Lower leg skin (tissue), 3 donors: ENCODE data around the gene NDUFB10.

Source experiments
- POLR2A ChIP-seq, 2 donors: fragments of 450-650 bp; IDR thresholded peaks; one replicate each; pipeline ENCODE4 v1.6.1; 2016 to 2017; ENCODE audit warnings: antibody characterized with exemption in 2 of 2, mild to moderate bottlenecking in 1 of 2, moderate library complexity in 1 of 2
- TF ChIP-seq, protein P1 (sequence below), 3 donors: fragments of 450-650 bp; IDR thresholded peaks; one replicate each; pipeline ENCODE4 v1.5.1; 2016; ENCODE audit warnings: antibody characterized with exemption in 3 of 3, mild to moderate bottlenecking in 3 of 3, moderate library complexity in 2 of 3

DNA sequence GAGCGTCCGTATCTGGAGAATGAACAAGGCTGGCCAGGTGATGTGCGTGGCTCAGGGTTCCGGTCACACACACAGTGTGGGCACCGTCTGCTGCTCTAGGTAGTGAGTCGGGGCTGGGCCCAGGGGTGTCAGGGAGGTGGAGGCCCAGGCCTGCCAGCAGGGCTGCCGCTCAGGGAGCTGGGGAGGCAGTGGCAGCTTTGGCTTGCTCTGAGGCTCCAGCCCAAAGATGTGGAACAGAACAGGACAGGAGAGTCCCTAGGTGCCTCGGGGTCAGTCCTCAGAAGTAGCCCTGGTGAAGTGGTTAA lies 16.8 kb downstream of the NDUFB10 start:
- TF ChIP-seq, protein P1, sequence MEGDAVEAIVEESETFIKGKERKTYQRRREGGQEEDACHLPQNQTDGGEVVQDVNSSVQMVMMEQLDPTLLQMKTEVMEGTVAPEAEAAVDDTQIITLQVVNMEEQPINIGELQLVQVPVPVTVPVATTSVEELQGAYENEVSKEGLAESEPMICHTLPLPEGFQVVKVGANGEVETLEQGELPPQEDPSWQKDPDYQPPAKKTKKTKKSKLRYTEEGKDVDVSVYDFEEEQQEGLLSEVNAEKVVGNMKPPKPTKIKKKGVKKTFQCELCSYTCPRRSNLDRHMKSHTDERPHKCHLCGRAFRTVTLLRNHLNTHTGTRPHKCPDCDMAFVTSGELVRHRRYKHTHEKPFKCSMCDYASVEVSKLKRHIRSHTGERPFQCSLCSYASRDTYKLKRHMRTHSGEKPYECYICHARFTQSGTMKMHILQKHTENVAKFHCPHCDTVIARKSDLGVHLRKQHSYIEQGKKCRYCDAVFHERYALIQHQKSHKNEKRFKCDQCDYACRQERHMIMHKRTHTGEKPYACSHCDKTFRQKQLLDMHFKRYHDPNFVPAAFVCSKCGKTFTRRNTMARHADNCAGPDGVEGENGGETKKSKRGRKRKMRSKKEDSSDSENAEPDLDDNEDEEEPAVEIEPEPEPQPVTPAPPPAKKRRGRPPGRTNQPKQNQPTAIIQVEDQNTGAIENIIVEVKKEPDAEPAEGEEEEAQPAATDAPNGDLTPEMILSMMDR (IDR thresholded peaks at IDR 0.05) = no peak
- no peak for TF ChIP-seq POLR2A (IDR thresholded peaks at IDR 0.05)
